Testis (tissue), 3 donors: ENCODE results near the gene ATP2A2. TPM values are rescaled to one million over a fixed set of nuclear protein-coding genes. Genes with fewer than 3 reads are reported as not detected.

Source experiments
- DNase-seq: peaks from one replicate; pipeline ENCODE4 v3.0.0-alpha.2; 2019
- H3K27ac ChIP-seq, 2 donors: fragments of 200-600 bp; sonication (generic); one replicate each; pipeline ENCODE4 v1.5.1; 2019
- H3K27me3 ChIP-seq: fragments of 200-600 bp; sonication (generic); one replicate; pipeline ENCODE4 v1.5.1; 2019
- H3K36me3 ChIP-seq: fragments of 200-600 bp; sonication (generic); one replicate; pipeline ENCODE4 v1.5.1; 2017; ENCODE audit warnings: low read depth; ENCODE audit errors: missing control alignments
- H3K4me1 ChIP-seq: fragments of 200-600 bp; sonication (generic); one replicate; pipeline ENCODE4 v1.5.1; 2019
- H3K4me3 ChIP-seq, 2 donors: fragments of 200-600 bp; sonication (generic); one replicate each; pipeline ENCODE4 v1.5.1; 2017 to 2019
- H3K9me3 ChIP-seq: fragments of 200-600 bp; sonication (generic); one replicate; pipeline ENCODE4 v1.5.1; 2017
- CTCF ChIP-seq, 3 experiments: fragments of 450-650 bp in 2 of 3; fragments of 200-600 bp in 1 of 3; sonication (generic) in 1 of 3; IDR thresholded peaks; one replicate each; pipeline ENCODE4 v1.5.1; 2016 to 2019; ENCODE audit warnings: antibody characterized with exemption in 3 of 3, mild to moderate bottlenecking in 2 of 3, moderate library complexity in 1 of 3
- POLR2A ChIP-seq: fragments of 450-650 bp; IDR thresholded peaks from one replicate; pipeline ENCODE4 v1.6.1; 2017; ENCODE audit warnings: antibody characterized with exemption, mild to moderate bottlenecking, moderate library complexity
- WGBS, 2 donors: methylation state at CpG; one replicate each; pipeline ENCODE4 v1.1.5; 2018; 5-methylcytosine and 5-hydroxymethylcytosine counted together
- intact Hi-C: fragments of 100-400 bp; cut with DNase I; formaldehyde crosslinking; loops from one replicate; pipeline ENCODE4 v1.15.1; 2023; ENCODE audit warnings: low total_unique reads
- polyA plus RNA-seq: library from polyadenylated mRNA; stranded (reverse); fragments of 350-450 nt; fragmentation: Illumina TruSeq; extraction: RNeasy Lipid Tissue Mini Kit (QIAGEN cat#74804); gene quantifications from one replicate; pipeline ENCODE4 v1.2.3, GENCODE V29; 2014; ENCODE audit warnings: low read depth, low replicate concordance; ENCODE audit not compliant: insufficient read depth
- total RNA-seq, 2 donors: library from RNA; depleted of rRNA; stranded (reverse); fragments of >200 nt; gene quantifications; one replicate each; pipeline ENCODE4 v1.2.3, GENCODE V29; 2016

Gene ATP2A2
- total and polyA plus RNA-seq, 3 donors from 2014 or later, result 205 to 291 (median 226) TPM

GRCh38 chr12:110330124-110330523, 49.1 kb downstream of the ATP2A2 start:
- no peaks in the 10 kb centered on the region for H3K36me3 ChIP-seq
- H3K9me3 ChIP-seq, result no peaks in the 10 kb centered on the region
- H3K4me3 ChIP-seq, result no peak overlapping the region
- intact Hi-C loops, result no loop called here
- no peak overlapping the region for H3K27ac ChIP-seq
- H3K4me1 ChIP-seq, result no peaks in the 10 kb centered on the region
- DNase-seq, result no peak
- TF ChIP-seq CTCF (IDR thresholded peaks at IDR 0.05) (no peak), POLR2A (no peak)
- no peaks in the 10 kb centered on the region for H3K27me3 ChIP-seq
- 79% methylated on average over 3 of the region's 3 CpGs for WGBS, 2 donors

GRCh38 chr12:110330544-110330943, 49.5 kb downstream of the ATP2A2 start:
- no peaks in the 10 kb centered on the region for H3K27me3 ChIP-seq
- no peaks in the 10 kb centered on the region for H3K9me3 ChIP-seq
- H3K27ac ChIP-seq, result no peak overlapping the region
- H3K4me3 ChIP-seq, result no peak overlapping the region
- DNase-seq, result no peak
- intact Hi-C loops, result no loop called here
- H3K36me3 ChIP-seq, result no peaks in the 10 kb centered on the region
- no peaks in the 10 kb centered on the region for H3K4me1 ChIP-seq
- TF ChIP-seq CTCF (IDR thresholded peaks at IDR 0.05) (no peak), POLR2A (no peak)

GRCh38 chr12:110333201-110333600, 52.2 kb downstream of the ATP2A2 start:
- Histone ChIP-seq H3K4me1 (no peaks in the 10 kb centered on the region), H3K36me3 (no peaks in the 10 kb centered on the region), H3K27me3 (no peaks in the 10 kb centered on the region), H3K27ac (no peak overlapping the region), H3K9me3 (no peaks in the 10 kb centered on the region), H3K4me3 (no peak overlapping the region)
- TF ChIP-seq POLR2A (no peak), CTCF (IDR thresholded peaks at IDR 0.05) (no peak)
- no peak for DNase-seq
- intact Hi-C loops, result no loop called here

- DNase-seq, result no peak
- no peak overlapping the region for H3K4me3 ChIP-seq
- 71 to 84% methylated on average over 4 of the region's 4 CpGs for WGBS, 2 donors
- TF ChIP-seq CTCF (IDR thresholded peaks at IDR 0.05), result no peak
- no peak for TF ChIP-seq POLR2A
- H3K36me3 ChIP-seq, result no peaks in the 10 kb centered on the region
- no peak overlapping the region for H3K27ac ChIP-seq
- intact Hi-C loops, result no loop called here
- no peaks in the 10 kb centered on the region for H3K27me3 ChIP-seq
- no peaks in the 10 kb centered on the region for H3K4me1 ChIP-seq
- no peaks in the 10 kb centered on the region for H3K9me3 ChIP-seq
These were observed 54.5 kb downstream of the ATP2A2 start for GRCh38 chr12:110335481-110336045.

GRCh38 chr12:110337912-110338710, 57.1 kb downstream of the ATP2A2 start:
- Histone ChIP-seq H3K4me3 (no peak overlapping the region), H3K27ac (no peak overlapping the region), H3K9me3 (no peaks in the 10 kb centered on the region), H3K36me3 (no peaks in the 10 kb centered on the region), H3K27me3 (no peaks in the 10 kb centered on the region), H3K4me1 (no peaks in the 10 kb centered on the region)
- 89 to 90% methylated on average over 11 of the region's 11 CpGs for WGBS, 2 donors
- DNase-seq, result no peak
- TF ChIP-seq CTCF (IDR thresholded peaks at IDR 0.05) (no peak), POLR2A (no peak)
- intact Hi-C loops, result no loop called here
